ES-I3 (cell line): ENCODE results near the gene MINAR2.

Experiments used
- H3K36me3 ChIP-seq: 2 replicates; pipeline ENCODE4 v1.6.1; 2013; ENCODE audit warnings: mild to moderate bottlenecking, low read length, control low read depth, moderate library complexity; ENCODE audit not compliant: insufficient read depth
- H3K4me1 ChIP-seq: 2 replicates; pipeline ENCODE4 v1.6.1; 2013; ENCODE audit warnings: mild to moderate bottlenecking, control low read depth, low read length; ENCODE audit not compliant: insufficient read depth
- H3K9ac ChIP-seq: 2 replicates; pipeline ENCODE4 v1.6.1; 2013; ENCODE audit warnings: low read depth, mild to moderate bottlenecking, low read length, moderate library complexity
- H3K9me3 ChIP-seq: 2 replicates; pipeline ENCODE4 v1.6.1; 2013; ENCODE audit warnings: mild to moderate bottlenecking, low read length, moderate library complexity; ENCODE audit not compliant: control insufficient read depth, insufficient read depth

Gene MINAR2

GRCh38 chr5:129747572-129748407 is at the start of gene MINAR2:
MINAR2 (plus strand) TSS chr5:129748094; CDS start chr5:129748191, 97 bp downstream.
- H3K9me3 ChIP-seq: no peaks in the 10 kb centered on the region
- no peaks in the 10 kb centered on the region; the same call in 1 of the 2 replicates for H3K4me1 ChIP-seq
- H3K9ac ChIP-seq: no peak within 1 kb of the TSS
- no peaks in the 10 kb centered on the region for H3K36me3 ChIP-seq

- Histone ChIP-seq H3K9ac (no peak overlapping the region), H3K4me1 (no peaks in the 10 kb centered on the region), H3K36me3 (no peaks in the 10 kb centered on the region), H3K9me3 (no peaks in the 10 kb centered on the region)
These were observed 49.2 kb upstream of the MINAR2 start for GRCh38 chr5:129698661-129699060.

- no peaks in the 10 kb centered on the region for H3K36me3 ChIP-seq
- H3K4me1 ChIP-seq: no peaks in the 10 kb centered on the region
- no peaks in the 10 kb centered on the region for H3K9me3 ChIP-seq
- H3K9ac ChIP-seq: no peak overlapping the region
These were observed 31.7 kb upstream of the MINAR2 start for GRCh38 chr5:129716235-129716634.

DNA sequence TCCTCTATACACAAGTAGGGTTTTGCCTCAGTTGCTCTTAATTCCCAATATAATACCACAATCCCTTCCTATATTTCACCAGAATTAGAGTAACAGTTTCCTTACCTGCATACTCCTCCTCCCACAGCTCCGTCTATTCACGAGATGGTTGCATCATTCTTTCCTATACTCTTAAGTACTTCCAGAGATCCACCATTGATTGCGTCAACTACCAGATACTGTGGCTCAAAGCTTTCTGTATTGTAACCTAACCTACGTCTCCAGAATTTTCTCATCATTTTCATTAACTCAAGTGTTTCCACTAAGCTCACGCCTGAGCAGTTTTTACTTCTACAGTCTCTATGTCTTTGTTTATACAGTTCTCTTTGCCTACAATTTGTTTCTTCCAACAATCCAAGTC is 31.2 kb upstream of the MINAR2 start:
- Histone ChIP-seq H3K9me3 (no peaks in the 10 kb centered on the region), H3K9ac (no peak overlapping the region), H3K4me1 (no peaks in the 10 kb centered on the region), H3K36me3 (no peaks in the 10 kb centered on the region)

- no peaks in the 10 kb centered on the region for H3K9me3 ChIP-seq
- H3K36me3 ChIP-seq: no peaks in the 10 kb centered on the region
- H3K9ac ChIP-seq: no peak overlapping the region
- no peaks in the 10 kb centered on the region; the same call in 1 of the 2 replicates for H3K4me1 ChIP-seq
These were observed 30.1 kb upstream of the MINAR2 start for GRCh38 chr5:129717751-129718310.

GRCh38 chr5:129718471-129719090 is 29.3 kb upstream of the MINAR2 start:
- no peaks in the 10 kb centered on the region for H3K9me3 ChIP-seq
- no peaks in the 10 kb centered on the region for H3K36me3 ChIP-seq
- peaks cover 7% of the 10 kb centered on the region for H3K4me1 ChIP-seq
- no peak overlapping the region for H3K9ac ChIP-seq

- H3K9me3 ChIP-seq: no peaks in the 10 kb centered on the region
- no peak overlapping the region for H3K9ac ChIP-seq
- no peaks in the 10 kb centered on the region for H3K36me3 ChIP-seq
- H3K4me1 ChIP-seq: peaks cover 29% of the 10 kb centered on the region
These were observed 23.7 kb upstream of the MINAR2 start for GRCh38 chr5:129724222-129724621.

- Histone ChIP-seq H3K36me3 (no peaks in the 10 kb centered on the region), H3K9me3 (no peaks in the 10 kb centered on the region), H3K4me1 (peaks cover 29% of the 10 kb centered on the region), H3K9ac (no peak overlapping the region)
These were observed 23.2 kb upstream of the MINAR2 start for GRCh38 chr5:129724647-129725046.

DNA sequence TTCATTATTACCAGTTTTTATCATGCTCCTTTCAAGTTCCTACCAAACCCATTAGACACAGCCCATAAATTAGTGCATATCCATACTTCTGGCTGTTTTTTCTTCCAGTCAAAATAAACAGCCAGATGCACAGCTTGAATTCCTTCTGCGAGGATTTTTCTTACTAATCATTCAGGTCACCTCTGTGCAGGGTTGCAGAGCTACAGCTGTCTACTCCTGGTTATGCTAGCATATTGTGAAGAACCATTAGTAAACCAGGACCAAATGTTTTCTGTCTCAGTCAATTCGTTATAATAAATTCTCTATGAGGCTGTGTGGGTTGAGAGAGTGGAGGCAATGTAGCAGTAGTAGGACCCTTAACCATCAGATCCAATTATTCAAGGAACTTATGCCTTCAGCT is 8.1 kb upstream of the MINAR2 start:
- Histone ChIP-seq H3K36me3 (no peaks in the 10 kb centered on the region), H3K4me1 (0 out of 2 replicates have a peak, but pooled peaks cover 2% of the 10 kb centered on the region), H3K9me3 (no peaks in the 10 kb centered on the region), H3K9ac (no peak overlapping the region)

DNA sequence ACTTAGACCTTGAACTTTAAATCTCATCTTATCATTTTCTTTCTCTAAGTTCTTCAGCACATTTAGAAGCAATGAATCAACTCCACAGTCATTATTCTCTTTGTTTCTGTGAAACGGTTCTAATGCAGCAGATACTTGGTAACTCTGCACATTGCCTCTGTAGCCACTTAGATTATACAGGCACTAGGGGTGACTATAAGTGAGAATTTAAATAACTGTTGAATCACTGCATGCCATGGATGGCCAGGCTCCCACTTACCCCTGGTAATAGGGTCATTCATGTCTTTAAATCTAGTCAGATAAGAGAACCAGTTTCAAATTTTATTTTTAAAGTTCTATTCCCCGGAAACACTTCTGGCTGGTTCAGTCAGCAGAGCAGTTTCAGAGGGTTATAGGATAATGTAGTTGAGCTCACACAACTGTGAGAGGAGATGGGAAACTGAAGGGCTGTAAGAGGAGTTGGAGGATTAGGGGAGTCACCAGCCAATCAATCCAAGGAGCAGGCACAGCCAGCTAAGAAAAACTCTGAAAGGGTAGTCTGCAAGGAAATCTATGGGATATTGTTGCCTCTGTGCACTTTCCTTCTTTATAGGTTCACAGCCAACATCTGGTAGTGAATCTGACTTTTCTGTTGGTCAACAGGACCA is 4.2 kb upstream of the MINAR2 start:
- Histone ChIP-seq H3K4me1 (peaks cover 2% of the 10 kb centered on the region; the same call in 1 of the 2 replicates), H3K36me3 (no peaks in the 10 kb centered on the region), H3K9ac (no peak overlapping the region), H3K9me3 (no peaks in the 10 kb centered on the region)

- H3K9ac ChIP-seq: no peak overlapping the region
- peaks cover 2% of the 10 kb centered on the region; the same call in 1 of the 2 replicates for H3K4me1 ChIP-seq
- H3K9me3 ChIP-seq: no peaks in the 10 kb centered on the region
- no peaks in the 10 kb centered on the region for H3K36me3 ChIP-seq
These were observed 1.9 kb upstream of the MINAR2 start for GRCh38 chr5:129745997-129746396.

- Histone ChIP-seq H3K36me3 (no peaks in the 10 kb centered on the region), H3K9me3 (no peaks in the 10 kb centered on the region), H3K4me1 (peaks cover 2% of the 10 kb centered on the region; the same call in 1 of the 2 replicates), H3K9ac (no peak overlapping the region)
These were observed 1.0 kb upstream of the MINAR2 start for GRCh38 chr5:129746876-129747275.

- H3K9ac ChIP-seq: no peak overlapping the region
- no peaks in the 10 kb centered on the region for H3K36me3 ChIP-seq
- H3K9me3 ChIP-seq: no peaks in the 10 kb centered on the region
- H3K4me1 ChIP-seq: no peaks in the 10 kb centered on the region; the same call in 1 of the 2 replicates
These were observed 1.3 kb downstream of the MINAR2 start for GRCh38 chr5:129748913-129749880.
